HepG2 (cell line): ENCODE measurements around the gene SIN3A. TPM values are rescaled to one million over a fixed set of nuclear protein-coding genes. Genes with fewer than 3 reads are reported as not detected.

Source experiments
- CBX5 ChIP-seq: sonication (generic); formaldehyde crosslinking; IDR thresholded peaks from 2 replicates; pipeline ENCODE4 v1.4.0; 2020; ENCODE audit warnings: missing genetic modification reagents, borderline replicate concordance
- FOXA1 ChIP-seq, 2 experiments: fragments of 450-650 bp in 1 of 2; sonication (generic) in 1 of 2; formaldehyde crosslinking in 1 of 2; IDR thresholded peaks; 2 replicates each; pipeline versions ENCODE4 v1.4.0 to v1.6.1; 2016 to 2020; ENCODE audit warnings: missing genetic modification reagents in 1 of 2
- GABPB1 ChIP-seq: IDR thresholded peaks from 2 replicates; pipeline ENCODE4 v1.6.1; 2016; ENCODE audit warnings: mild to moderate bottlenecking, missing genetic modification reagents, moderate library complexity, missing compliant biosample characterization
- KMT2A ChIP-seq: sonication (generic); formaldehyde crosslinking; IDR thresholded peaks from 2 replicates; pipeline ENCODE4 v1.4.0; 2020; ENCODE audit warnings: missing genetic modification reagents
- MTF2 ChIP-seq: sonication (generic); formaldehyde crosslinking; IDR thresholded peaks from 2 replicates; pipeline ENCODE4 v1.5.0; 2020; ENCODE audit warnings: missing genetic modification reagents, borderline replicate concordance
- NFATC3 ChIP-seq: sonication (generic); formaldehyde crosslinking; IDR thresholded peaks from 2 replicates; pipeline ENCODE4 v1.5.1; 2020; ENCODE audit warnings: mild to moderate bottlenecking, missing genetic modification reagents
- PPARG ChIP-seq: conservative IDR thresholded peaks from 2 replicates; pipeline ENCODE4 v1.6.1; 2016; ENCODE audit warnings: missing biosample characterization, missing genetic modification reagents
- SIN3B ChIP-seq: fragments of 150-350 bp; IDR thresholded peaks from 2 replicates; pipeline ENCODE4 v1.6.1; 2014; ENCODE audit warnings: low read length
- TGIF2 ChIP-seq: IDR thresholded peaks from 2 replicates; pipeline ENCODE4 v1.6.1; 2016; ENCODE audit warnings: control low read depth, missing compliant biosample characterization
- XBP1 ChIP-seq: sonication (generic); formaldehyde crosslinking; IDR thresholded peaks from 2 replicates; pipeline ENCODE4 v1.5.0; 2020; ENCODE audit warnings: missing genetic modification reagents
- ZNF317 ChIP-seq: sonication (generic); formaldehyde crosslinking; IDR thresholded peaks from 2 replicates; pipeline ENCODE4 v1.5.0; 2020; ENCODE audit warnings: mild to moderate bottlenecking, missing genetic modification reagents
- ZNF343 ChIP-seq: sonication (generic); formaldehyde crosslinking; IDR thresholded peaks from 2 replicates; pipeline ENCODE4 v1.4.0; 2020; ENCODE audit warnings: mild to moderate bottlenecking, missing genetic modification reagents
- ZNF530 ChIP-seq: sonication (generic); formaldehyde crosslinking; IDR thresholded peaks from 2 replicates; pipeline ENCODE4 v1.5.0; 2020; ENCODE audit warnings: low read depth, mild to moderate bottlenecking, missing genetic modification reagents
- ZNF782 ChIP-seq: sonication (generic); formaldehyde crosslinking; IDR thresholded peaks from 2 replicates; pipeline ENCODE4 v1.4.0; 2020; ENCODE audit warnings: missing genetic modification reagents, mild to moderate bottlenecking, borderline replicate concordance
- polyA plus RNA-seq, 8 experiments: library from polyadenylated mRNA; depleted of rRNA in 3 of 8; stranded (reverse) in 7 of 8; unstranded in 1 of 8; fragments of >200 nt; fragmentation: Illumina TruSeq in 4 of 8; extraction: Trizol in 4 of 8; gene quantifications; 2 replicates each; pipeline versions ENCODE4 v1.2.1 to v1.2.3, GENCODE V29; 2011 to 2016; ENCODE audit warnings: low read depth in 4 of 8, missing spikeins in 1 of 8, mixed read lengths in 1 of 8; ENCODE audit not compliant: insufficient read depth in 1 of 8
- total RNA-seq, 5 experiments: library from RNA; depleted of rRNA; stranded (reverse); fragments of >200 nt; fragmentation: Illumina TruSeq; extraction: Trizol; gene quantifications; 2 replicates each; pipeline ENCODE4 v1.2.3, GENCODE V29; 2016; ENCODE audit warnings: low read depth in 1 of 5
- TF ChIP-seq, protein P1 (sequence below): sonication (generic); formaldehyde crosslinking; IDR thresholded peaks from 2 replicates; pipeline ENCODE4 v1.5.0; 2020; ENCODE audit warnings: missing genetic modification reagents, mild to moderate bottlenecking, borderline replicate concordance
- TF ChIP-seq, protein P2 (sequence below): sonication (generic); formaldehyde crosslinking; IDR thresholded peaks from 2 replicates; pipeline ENCODE4 v1.4.0; 2020; ENCODE audit warnings: missing genetic modification reagents
- TF ChIP-seq, protein P3 (sequence below): sonication (generic); formaldehyde crosslinking; IDR thresholded peaks from 2 replicates; pipeline ENCODE4; 2020; ENCODE audit warnings: missing genetic modification reagents, mild to moderate bottlenecking, borderline replicate concordance
- TF ChIP-seq, protein P4 (sequence below): IDR thresholded peaks from 2 replicates; pipeline ENCODE4 v1.6.1; 2016; ENCODE audit warnings: low read depth, control low read depth
- TF ChIP-seq, protein P5 (sequence below): IDR thresholded peaks from 2 replicates; pipeline ENCODE4 v1.6.1; 2016; ENCODE audit warnings: missing compliant biosample characterization, missing genetic modification reagents, borderline replicate concordance
- TF ChIP-seq, protein P6 (sequence below): sonication (generic); formaldehyde crosslinking; IDR thresholded peaks from 2 replicates; pipeline ENCODE4 v1.4.0; 2020; ENCODE audit warnings: missing genetic modification reagents

Gene SIN3A
- total and polyA plus RNA-seq, 2 of the 13 experiments (the other 11 are each of a cell fraction or from before 2014, with no cell fraction given): 16.1 to 28.1 TPM

DNA sequence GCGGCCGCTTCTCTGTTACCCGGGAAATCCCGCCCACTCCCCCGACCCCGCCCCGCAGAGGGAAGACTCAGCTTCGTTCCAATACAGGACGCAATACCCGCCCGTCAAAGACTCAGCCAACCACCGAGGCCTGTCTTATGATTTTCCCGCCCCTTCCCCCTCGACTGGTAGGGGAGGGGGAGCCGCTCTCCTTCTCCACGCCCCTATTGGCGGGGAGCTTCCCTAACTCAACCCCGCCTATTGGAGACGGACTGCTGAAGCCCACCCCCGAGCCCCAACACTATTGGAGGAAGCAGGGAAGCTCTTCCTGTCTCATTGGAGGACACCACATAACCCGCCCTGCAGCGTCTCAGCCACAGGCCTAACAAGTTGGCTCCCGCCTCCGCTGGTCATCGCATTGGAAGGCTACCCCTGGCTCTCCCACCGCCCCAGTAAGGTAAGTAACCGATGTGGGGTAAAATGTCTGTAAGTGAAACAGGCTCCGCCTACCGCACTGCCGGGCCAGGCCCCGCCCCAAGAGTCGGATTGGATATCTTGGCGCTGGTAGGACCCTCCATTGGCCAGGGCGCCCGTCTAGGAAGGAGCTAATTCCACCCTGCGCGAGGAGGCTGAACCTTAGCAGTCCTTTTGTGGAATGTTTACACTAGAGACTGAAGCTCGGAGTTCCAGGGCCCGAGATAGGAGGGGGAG lies at the start of gene SIN3A (continued):
- TF ChIP-seq, protein P1, sequence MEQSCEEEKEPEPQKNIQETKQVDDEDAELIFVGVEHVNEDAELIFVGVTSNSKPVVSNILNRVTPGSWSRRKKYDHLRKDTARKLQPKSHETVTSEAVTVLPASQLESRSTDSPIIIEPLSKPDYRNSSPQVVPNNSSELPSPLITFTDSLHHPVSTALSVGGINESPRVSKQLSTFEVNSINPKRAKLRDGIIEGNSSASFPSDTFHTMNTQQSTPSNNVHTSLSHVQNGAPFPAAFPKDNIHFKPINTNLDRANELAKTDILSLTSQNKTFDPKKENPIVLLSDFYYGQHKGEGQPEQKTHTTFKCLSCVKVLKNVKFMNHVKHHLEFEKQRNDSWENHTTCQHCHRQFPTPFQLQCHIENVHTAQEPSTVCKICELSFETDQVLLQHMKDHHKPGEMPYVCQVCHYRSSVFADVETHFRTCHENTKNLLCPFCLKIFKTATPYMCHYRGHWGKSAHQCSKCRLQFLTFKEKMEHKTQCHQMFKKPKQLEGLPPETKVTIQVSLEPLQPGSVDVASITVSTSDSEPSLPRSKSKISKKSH (CRISPR knock-in tag): no peak
- TF ChIP-seq TGIF2 (CRISPR knock-in tag): no peak
- TF ChIP-seq, protein P2, sequence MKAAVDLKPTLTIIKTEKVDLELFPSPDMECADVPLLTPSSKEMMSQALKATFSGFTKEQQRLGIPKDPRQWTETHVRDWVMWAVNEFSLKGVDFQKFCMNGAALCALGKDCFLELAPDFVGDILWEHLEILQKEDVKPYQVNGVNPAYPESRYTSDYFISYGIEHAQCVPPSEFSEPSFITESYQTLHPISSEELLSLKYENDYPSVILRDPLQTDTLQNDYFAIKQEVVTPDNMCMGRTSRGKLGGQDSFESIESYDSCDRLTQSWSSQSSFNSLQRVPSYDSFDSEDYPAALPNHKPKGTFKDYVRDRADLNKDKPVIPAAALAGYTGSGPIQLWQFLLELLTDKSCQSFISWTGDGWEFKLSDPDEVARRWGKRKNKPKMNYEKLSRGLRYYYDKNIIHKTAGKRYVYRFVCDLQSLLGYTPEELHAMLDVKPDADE (CRISPR knock-in tag): no peak
- TF ChIP-seq ZNF317 (CRISPR knock-in tag): peak; percentile 50
- TF ChIP-seq CBX5 (CRISPR knock-in tag): no peak
- TF ChIP-seq, protein P3, sequence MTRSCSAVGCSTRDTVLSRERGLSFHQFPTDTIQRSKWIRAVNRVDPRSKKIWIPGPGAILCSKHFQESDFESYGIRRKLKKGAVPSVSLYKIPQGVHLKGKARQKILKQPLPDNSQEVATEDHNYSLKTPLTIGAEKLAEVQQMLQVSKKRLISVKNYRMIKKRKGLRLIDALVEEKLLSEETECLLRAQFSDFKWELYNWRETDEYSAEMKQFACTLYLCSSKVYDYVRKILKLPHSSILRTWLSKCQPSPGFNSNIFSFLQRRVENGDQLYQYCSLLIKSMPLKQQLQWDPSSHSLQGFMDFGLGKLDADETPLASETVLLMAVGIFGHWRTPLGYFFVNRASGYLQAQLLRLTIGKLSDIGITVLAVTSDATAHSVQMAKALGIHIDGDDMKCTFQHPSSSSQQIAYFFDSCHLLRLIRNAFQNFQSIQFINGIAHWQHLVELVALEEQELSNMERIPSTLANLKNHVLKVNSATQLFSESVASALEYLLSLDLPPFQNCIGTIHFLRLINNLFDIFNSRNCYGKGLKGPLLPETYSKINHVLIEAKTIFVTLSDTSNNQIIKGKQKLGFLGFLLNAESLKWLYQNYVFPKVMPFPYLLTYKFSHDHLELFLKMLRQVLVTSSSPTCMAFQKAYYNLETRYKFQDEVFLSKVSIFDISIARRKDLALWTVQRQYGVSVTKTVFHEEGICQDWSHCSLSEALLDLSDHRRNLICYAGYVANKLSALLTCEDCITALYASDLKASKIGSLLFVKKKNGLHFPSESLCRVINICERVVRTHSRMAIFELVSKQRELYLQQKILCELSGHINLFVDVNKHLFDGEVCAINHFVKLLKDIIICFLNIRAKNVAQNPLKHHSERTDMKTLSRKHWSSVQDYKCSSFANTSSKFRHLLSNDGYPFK (CRISPR knock-in tag): peak; percentile 49; the same call in 1 of the 2 replicates
- TF ChIP-seq, protein P4, sequence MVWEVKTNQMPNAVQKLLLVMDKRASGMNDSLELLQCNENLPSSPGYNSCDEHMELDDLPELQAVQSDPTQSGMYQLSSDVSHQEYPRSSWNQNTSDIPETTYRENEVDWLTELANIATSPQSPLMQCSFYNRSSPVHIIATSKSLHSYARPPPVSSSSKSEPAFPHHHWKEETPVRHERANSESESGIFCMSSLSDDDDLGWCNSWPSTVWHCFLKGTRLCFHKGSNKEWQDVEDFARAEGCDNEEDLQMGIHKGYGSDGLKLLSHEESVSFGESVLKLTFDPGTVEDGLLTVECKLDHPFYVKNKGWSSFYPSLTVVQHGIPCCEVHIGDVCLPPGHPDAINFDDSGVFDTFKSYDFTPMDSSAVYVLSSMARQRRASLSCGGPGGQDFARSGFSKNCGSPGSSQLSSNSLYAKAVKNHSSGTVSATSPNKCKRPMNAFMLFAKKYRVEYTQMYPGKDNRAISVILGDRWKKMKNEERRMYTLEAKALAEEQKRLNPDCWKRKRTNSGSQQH (CRISPR knock-in tag): no peak
- TF ChIP-seq ZNF343 (CRISPR knock-in tag): no peak
- 0 out of 2 replicates have a peak, but pooled peaks have one; percentile 7 for TF ChIP-seq PPARG
- TF ChIP-seq FOXA1 (IDR thresholded peaks at IDR 0.05): no peak
- peak; percentile 35; the same call in 1 of the 2 replicates for TF ChIP-seq FOXA1 (CRISPR knock-in tag; IDR thresholded peaks at IDR 0.05)
- TF ChIP-seq, protein P5, sequence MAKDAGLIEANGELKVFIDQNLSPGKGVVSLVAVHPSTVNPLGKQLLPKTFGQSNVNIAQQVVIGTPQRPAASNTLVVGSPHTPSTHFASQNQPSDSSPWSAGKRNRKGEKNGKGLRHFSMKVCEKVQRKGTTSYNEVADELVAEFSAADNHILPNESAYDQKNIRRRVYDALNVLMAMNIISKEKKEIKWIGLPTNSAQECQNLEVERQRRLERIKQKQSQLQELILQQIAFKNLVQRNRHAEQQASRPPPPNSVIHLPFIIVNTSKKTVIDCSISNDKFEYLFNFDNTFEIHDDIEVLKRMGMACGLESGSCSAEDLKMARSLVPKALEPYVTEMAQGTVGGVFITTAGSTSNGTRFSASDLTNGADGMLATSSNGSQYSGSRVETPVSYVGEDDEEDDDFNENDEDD: peak; percentile 65; the same call in 1 of the 2 replicates
- no peak for TF ChIP-seq SIN3B
- TF ChIP-seq NFATC3 (CRISPR knock-in tag): 0 out of 2 replicates have a peak, but pooled peaks have one; percentile 23
- TF ChIP-seq KMT2A (CRISPR knock-in tag): no peak
- peak; percentile 76 for TF ChIP-seq GABPB1 (CRISPR knock-in tag)
- TF ChIP-seq, protein P6, sequence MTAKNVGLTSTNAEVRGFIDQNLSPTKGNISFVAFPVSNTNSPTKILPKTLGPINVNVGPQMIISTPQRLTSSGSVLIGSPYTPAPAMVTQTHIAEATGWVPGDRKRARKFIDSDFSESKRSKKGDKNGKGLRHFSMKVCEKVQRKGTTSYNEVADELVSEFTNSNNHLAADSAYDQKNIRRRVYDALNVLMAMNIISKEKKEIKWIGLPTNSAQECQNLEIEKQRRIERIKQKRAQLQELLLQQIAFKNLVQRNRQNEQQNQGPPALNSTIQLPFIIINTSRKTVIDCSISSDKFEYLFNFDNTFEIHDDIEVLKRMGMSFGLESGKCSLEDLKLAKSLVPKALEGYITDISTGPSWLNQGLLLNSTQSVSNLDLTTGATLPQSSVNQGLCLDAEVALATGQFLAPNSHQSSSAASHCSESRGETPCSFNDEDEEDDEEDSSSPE (CRISPR knock-in tag): peak; percentile 31
- no peak for TF ChIP-seq MTF2 (CRISPR knock-in tag)
- TF ChIP-seq XBP1 (CRISPR knock-in tag): no peak
- no peak for TF ChIP-seq ZNF530 (CRISPR knock-in tag)
- TF ChIP-seq ZNF782 (CRISPR knock-in tag): no peak
